OCI-LY3 (cell line): ENCODE results near the gene CGA.

Source experiments
- CTCF ChIP-seq: fragments of 200-600, 300-600 bp; sonication (generic); IDR thresholded peaks from 2 replicates; pipeline ENCODE4 v1.5.1; 2014; ENCODE audit warnings: antibody characterized with exemption, low read length, low read depth
- EZH2phosphoT487 ChIP-seq: fragments of 200-600 bp; shearing (Covaris generic); IDR thresholded peaks from 2 replicates; pipeline ENCODE4 v1.6.1; 2018; ENCODE audit warnings: antibody characterized with exemption, mixed run types, low read depth

GRCh38 chr6:87093651-87094050 is 1.3 kb downstream of the CGA start:
- TF ChIP-seq CTCF (no peak), EZH2phosphoT487 (no peak)
